OCI-LY1 (cell line): ENCODE results near the gene ATM.
"Not testable (repeated sequence)": the region's sequence is repeated elsewhere in the genome, so short reads cannot be mapped to it uniquely, and the experiment has no call there.

Experiments
- H2AFZ ChIP-seq: fragments of 200-600 bp; sonication (generic), shearing (Covaris generic); 2 replicates; pipeline ENCODE4 v1.6.0; 2014; ENCODE audit warnings: antibody characterized with exemption, mild to moderate bottlenecking, low read length
- H3F3A ChIP-seq: fragments of 200-600 bp; sonication (generic), shearing (Covaris generic); 2 replicates; pipeline ENCODE4 v1.6.0; 2014; ENCODE audit warnings: mild to moderate bottlenecking, antibody characterized with exemption, low read length, moderate library complexity; ENCODE audit not compliant: insufficient read depth
- H3K27ac ChIP-seq: fragments of 200-600 bp; sonication (generic); 2 replicates; pipeline ENCODE4 v1.5.1; 2014; ENCODE audit warnings: low read length, mixed run types, mild to moderate bottlenecking, low read depth; ENCODE audit not compliant: poor library complexity, severe bottlenecking
- H3K27me3 ChIP-seq: fragments of 200-600 bp; sonication (generic); 2 replicates; pipeline ENCODE4 v1.6.0; 2014; ENCODE audit warnings: antibody characterized with exemption, mild to moderate bottlenecking, low read length, moderate library complexity; ENCODE audit not compliant: insufficient read depth
- H3K36me3 ChIP-seq: fragments of 200-600 bp; sonication (generic); 2 replicates; pipeline ENCODE4 v1.6.1; 2014; ENCODE audit warnings: mild to moderate bottlenecking, antibody characterized with exemption, low read length, moderate library complexity, mixed read lengths; ENCODE audit not compliant: insufficient read depth
- H3K4me1 ChIP-seq: fragments of 200-600 bp; sonication (generic); 2 replicates; pipeline ENCODE4 v1.5.1; 2014; ENCODE audit warnings: mild to moderate bottlenecking, low read length, moderate library complexity; ENCODE audit not compliant: insufficient read depth, severe bottlenecking
- H3K4me2 ChIP-seq: fragments of 200-600 bp; sonication (generic), shearing (Covaris generic); 2 replicates; pipeline ENCODE4 v1.6.1; 2014; ENCODE audit warnings: low read length
- H3K4me3 ChIP-seq: fragments of 200-600 bp; sonication (generic); 2 replicates; pipeline ENCODE4 v1.5.1; 2014; ENCODE audit warnings: low read length, low read depth, mild to moderate bottlenecking, mixed read lengths; ENCODE audit not compliant: poor library complexity, severe bottlenecking
- H3K79me2 ChIP-seq: fragments of 200-600 bp; shearing (Covaris generic); 2 replicates; pipeline ENCODE4 v1.6.1; 2016; ENCODE audit warnings: mixed run types, low read length, mixed read lengths; ENCODE audit not compliant: insufficient read depth
- H3K9ac ChIP-seq: fragments of 200-600 bp; sonication (generic), shearing (Covaris generic); 2 replicates; pipeline ENCODE4 v1.6.1; 2014; ENCODE audit warnings: mild to moderate bottlenecking, low read length, mixed read lengths
- H3K9me2 ChIP-seq: fragments of 200-600 bp; sonication (generic), shearing (Covaris generic); 2 replicates; pipeline ENCODE4 v1.6.1; 2014; ENCODE audit warnings: low read depth, mild to moderate bottlenecking, low read length, mixed read lengths
- H3K9me3 ChIP-seq: fragments of 200-600 bp; shearing (Covaris generic); 2 replicates; pipeline ENCODE4 v1.6.1; 2014; ENCODE audit warnings: low read length, mixed read lengths
- H4K20me1 ChIP-seq: fragments of 200-600 bp; sonication (generic), shearing (Covaris generic); 2 replicates; pipeline ENCODE4 v1.6.0; 2016; ENCODE audit warnings: mild to moderate bottlenecking, low read length; ENCODE audit not compliant: insufficient read depth
- EZH2 ChIP-seq: fragments of 200-600 bp; sonication (generic), shearing (Covaris generic); IDR thresholded peaks from 2 replicates; pipeline ENCODE4 v1.8.0; 2017; ENCODE audit warnings: borderline replicate concordance, mixed run types, mild to moderate bottlenecking, antibody characterized with exemption, low read length, moderate library complexity, mixed read lengths
- TF ChIP-seq, protein P1 (sequence below): fragments of 200-600 bp; sonication (generic), shearing (Covaris generic); IDR thresholded peaks from 2 replicates; pipeline ENCODE4 v1.5.1; 2017; ENCODE audit warnings: mild to moderate bottlenecking, antibody characterized with exemption, low read length, moderate library complexity, mixed read lengths

The ATM gene

DNA sequence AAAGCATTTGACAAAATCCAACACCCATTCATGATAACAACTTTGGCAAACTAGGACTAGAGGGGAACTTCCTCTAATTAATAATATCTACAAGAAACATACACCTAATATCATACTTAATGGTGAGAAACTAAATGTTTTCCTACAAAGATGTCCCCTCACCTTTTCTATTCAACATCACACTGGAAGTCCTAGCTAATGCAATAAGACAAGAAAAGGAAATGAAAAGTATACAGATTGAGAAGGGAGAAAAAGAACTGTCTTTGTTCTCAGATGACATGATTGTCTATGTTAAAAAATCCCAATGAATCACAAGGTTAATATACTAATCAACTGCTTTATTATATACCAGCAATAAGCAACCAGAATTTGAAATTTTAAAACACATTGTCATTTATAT lies 192.1 kb downstream of the ATM start:
- Histone ChIP-seq H3K27me3 (no peaks in the 10 kb centered on the region), H3K9me2 (no peaks in the 10 kb centered on the region), H3K36me3 (no peaks in the 10 kb centered on the region), H3F3A (no peaks in the 10 kb centered on the region), H4K20me1 (no peaks in the 10 kb centered on the region), H3K27ac (no peak overlapping the region), H2AFZ (no peak overlapping the region), H3K79me2 (no peaks in the 10 kb centered on the region), H3K4me3 (no peak overlapping the region), H3K4me2 (no peak overlapping the region), H3K9ac (no peak overlapping the region), H3K4me1 (no peaks in the 10 kb centered on the region), H3K9me3 (no peaks in the 10 kb centered on the region)
- TF ChIP-seq, protein P1, sequence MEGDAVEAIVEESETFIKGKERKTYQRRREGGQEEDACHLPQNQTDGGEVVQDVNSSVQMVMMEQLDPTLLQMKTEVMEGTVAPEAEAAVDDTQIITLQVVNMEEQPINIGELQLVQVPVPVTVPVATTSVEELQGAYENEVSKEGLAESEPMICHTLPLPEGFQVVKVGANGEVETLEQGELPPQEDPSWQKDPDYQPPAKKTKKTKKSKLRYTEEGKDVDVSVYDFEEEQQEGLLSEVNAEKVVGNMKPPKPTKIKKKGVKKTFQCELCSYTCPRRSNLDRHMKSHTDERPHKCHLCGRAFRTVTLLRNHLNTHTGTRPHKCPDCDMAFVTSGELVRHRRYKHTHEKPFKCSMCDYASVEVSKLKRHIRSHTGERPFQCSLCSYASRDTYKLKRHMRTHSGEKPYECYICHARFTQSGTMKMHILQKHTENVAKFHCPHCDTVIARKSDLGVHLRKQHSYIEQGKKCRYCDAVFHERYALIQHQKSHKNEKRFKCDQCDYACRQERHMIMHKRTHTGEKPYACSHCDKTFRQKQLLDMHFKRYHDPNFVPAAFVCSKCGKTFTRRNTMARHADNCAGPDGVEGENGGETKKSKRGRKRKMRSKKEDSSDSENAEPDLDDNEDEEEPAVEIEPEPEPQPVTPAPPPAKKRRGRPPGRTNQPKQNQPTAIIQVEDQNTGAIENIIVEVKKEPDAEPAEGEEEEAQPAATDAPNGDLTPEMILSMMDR = no peak
- TF ChIP-seq EZH2 = no peak

DNA sequence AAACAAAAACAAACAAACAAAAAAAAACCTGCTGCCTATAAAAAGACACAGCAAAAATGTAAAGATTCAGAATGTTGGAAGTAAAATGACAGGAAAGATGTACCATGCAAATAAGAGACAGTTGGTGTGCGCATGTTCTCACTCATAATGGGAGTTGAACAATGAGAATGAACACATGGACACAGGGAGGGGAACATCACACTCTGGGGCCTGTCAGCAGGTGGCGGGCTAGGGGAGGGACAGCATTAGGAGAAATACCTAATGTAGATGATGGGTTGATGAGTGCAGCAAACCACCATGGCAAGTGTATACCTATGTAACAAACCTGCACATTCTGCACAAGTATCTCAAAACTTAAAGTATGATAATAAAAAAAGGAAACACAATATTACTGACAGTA lies 194.7 kb downstream of the ATM start:
- not testable (repeated sequence) for H3K9ac ChIP-seq, H3K9me2 ChIP-seq, H3K4me1 ChIP-seq, H3K9me3 ChIP-seq, H4K20me1 ChIP-seq, H3K4me2 ChIP-seq, H3F3A ChIP-seq, H3K27ac ChIP-seq, H3K79me2 ChIP-seq, H3K27me3 ChIP-seq, H2AFZ ChIP-seq, H3K4me3 ChIP-seq, H3K36me3 ChIP-seq
- TF ChIP-seq, protein P1 = peak; percentile 55
